Putamen (tissue), 1 donor: ENCODE results near the gene BGN.
A peak's percentile ranks its signal among the peaks of the same experiment; 100 is the strongest.

ENCODE experiments used
- DNase-seq: peaks from one replicate; pipeline ENCODE4 v3.0.0-alpha.2; 2016; ENCODE audit warnings: low spot score

BGN gene

DNA sequence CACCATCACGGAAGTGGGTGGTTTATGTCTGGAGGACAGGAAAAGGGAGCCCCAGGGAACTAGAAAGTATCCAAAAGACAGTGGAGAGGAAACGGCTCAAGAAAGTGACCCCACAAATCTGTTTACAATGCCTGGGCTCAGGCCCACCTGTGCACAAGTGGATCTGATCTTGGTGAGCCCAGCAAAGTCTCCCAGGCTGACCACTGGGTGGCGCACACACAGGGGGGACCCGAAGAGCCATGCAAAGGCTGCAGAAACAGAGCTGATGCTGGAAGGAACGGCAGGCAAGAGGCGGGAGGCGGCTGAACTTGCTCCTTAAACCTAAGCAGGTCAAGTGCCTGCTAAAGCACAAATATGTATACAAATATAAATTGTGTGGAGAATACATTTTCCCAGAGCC lies 34.0 kb upstream of the BGN start:
- DNase-seq: peak; percentile 17

DNA sequence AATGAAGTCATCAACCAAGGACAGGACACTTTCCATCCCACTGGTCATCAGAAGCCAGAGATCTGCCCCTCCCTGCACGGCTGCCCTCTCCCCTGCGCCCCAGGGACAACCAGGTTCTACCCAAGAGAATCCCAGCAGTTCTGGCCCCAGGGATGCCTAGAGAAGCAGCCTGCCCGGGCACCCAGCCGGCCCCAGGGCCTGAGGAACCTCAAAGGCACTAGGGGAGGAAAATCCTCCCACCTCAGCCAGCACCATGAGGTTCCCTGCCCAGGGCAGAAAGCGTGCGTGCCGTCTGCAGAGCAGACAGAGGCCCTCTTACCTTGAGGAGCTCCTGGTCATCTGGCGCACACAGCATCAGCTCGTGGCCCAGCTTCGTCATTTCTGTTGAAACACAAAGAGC lies 32.5 kb upstream of the BGN start:
- no peak for DNase-seq

DNA sequence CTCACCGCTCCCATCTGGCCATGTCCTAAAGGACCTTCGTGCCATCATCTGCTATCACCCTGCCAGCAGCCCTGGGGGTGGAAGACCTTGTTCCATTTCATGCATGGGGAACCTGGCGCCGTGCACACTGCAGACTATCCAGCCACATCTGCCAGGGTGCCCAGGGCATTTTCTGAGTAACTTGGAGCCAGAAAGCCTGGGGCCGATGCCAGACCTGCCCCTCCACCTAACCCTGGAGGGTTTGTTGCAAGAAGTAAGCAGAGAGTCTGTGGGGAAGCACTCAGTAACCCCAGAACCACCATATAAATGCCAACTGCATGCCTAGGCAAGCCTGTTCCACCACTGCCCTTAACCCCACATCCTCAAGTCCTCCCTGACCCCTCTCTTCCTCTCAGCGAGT lies 31.7 kb upstream of the BGN start:
- no peak for DNase-seq

DNA sequence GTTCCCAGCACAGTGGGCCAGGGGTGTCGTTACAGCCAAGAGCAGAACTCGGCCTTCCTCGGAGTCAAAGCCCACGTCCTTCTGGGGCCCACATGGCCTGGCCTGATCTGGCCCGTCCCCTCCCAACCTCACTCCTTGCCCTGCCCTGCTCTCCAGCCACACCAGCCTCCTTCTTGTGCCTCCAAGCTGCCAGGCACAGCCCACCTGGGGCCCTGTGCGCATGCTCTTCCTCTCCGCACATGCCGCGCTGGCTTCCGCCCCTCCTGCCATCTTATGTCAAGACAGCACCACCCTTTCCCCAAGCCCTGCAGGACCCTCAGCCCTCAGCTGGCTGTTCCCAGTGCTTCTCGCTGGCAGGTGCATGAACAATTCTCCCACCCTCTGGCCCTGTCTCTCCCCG lies 31.2 kb upstream of the BGN start:
- DNase-seq: no peak

DNA sequence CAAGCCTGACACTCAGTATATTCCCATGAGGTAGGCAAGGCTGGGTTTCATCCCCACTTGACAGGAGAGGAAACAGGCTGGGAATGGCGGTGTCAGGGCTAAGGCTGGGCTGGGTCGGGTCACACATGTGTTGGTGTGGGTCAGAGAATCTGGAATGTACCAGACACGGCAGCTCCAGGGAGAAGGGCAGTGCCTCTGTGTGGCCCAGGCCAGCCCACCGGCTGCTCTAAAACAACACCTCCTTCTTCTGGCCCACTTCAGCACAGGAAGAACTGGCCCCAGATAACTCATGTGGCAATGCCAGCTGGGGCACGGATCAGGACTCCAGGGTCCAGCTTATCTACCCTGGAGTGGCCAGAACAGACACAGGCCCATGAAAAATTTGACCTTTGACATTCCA lies 30.7 kb upstream of the BGN start:
- DNase-seq: no peak

DNA sequence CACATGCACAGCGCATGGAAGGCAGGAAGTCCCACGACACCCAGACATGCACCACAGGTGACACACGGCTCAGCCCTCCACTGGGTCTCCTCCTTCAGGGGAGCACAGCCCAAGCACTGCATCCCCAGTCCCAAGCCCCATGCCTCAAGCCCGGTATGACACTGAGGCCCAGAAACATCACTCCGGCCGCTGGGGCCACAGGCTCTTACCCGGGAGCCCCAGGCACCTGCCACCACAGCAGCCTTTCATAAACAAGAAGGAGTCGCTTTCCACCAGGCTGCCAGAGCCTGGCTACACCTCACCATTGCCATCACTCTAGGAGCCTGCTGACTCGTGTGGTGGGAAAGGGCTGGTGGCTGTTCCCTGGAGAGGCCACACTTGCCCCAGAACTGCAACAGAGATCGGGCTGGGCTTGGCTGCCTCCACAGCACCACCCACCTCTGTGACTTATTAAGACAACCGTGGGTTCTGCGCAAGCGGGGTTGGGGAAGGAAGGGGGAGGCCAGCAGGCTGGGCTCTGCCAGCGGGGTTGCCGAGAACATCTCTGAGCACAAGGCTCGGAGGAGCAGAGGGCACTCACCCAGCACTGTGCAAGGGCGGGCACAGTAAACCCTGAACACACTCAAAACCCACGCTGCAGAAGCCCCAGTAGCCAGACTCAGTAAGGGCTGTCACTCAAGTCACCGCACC lies 28.9 kb upstream of the BGN start:
- DNase-seq: peak; percentile 42

DNA sequence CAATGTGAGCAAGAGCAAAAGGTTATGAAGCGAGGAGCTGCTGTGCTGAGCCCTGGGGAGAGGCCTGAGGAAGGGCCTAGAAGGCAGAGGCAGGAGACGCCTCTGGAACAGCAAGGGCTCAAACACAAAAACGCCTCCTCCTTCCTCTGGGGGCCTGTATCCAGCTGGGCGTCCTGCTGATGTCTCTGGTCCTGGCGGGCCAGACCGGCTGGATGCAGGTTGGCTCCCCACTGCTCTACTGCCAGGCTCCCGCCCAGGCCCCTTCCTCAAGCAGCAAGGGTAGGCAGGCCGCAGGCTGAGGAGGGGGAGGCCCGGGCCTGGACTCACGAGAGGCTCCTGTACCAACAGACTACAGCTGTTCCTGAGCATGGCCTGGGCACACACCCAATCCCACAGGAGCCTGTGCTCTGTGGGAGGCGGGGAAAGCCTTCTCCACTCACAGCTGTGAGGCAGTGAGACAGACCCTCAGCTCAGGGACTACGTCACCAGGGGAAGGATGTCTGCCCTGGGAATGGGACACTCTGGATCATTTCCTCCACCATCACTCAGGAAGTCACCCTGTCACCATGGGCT lies 26.7 kb upstream of the BGN start:
- DNase-seq: no peak

DNA sequence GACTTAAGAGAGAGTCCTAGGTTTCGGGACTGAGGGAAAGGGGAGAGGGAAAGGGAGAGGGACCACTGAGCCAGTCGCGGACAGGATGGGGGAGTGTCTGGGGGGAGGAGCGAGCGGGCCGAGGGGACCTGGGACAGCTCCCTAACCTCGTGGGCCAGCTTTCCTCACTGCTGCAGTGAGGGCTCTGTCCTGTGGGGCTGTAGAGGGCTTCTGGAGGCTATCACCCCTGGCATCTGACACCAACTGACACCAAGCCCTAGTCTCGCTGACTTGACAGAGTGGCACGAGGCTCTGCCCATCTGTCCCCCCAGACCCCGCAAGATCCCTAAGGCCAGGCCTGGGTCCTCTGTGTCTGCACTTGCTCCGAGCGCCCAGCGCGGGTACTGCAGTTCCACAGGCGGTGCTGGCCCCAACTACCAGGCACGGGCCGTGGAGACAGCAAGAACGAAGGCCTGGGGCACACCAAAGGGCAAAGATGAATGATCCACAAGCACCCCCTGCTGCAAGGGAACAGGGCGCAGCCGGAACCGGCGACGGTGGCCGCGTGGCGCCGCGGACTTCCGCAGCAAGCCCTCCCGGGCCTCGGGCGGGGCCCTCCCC lies 24.9 kb upstream of the BGN start:
- DNase-seq: no peak

DNA sequence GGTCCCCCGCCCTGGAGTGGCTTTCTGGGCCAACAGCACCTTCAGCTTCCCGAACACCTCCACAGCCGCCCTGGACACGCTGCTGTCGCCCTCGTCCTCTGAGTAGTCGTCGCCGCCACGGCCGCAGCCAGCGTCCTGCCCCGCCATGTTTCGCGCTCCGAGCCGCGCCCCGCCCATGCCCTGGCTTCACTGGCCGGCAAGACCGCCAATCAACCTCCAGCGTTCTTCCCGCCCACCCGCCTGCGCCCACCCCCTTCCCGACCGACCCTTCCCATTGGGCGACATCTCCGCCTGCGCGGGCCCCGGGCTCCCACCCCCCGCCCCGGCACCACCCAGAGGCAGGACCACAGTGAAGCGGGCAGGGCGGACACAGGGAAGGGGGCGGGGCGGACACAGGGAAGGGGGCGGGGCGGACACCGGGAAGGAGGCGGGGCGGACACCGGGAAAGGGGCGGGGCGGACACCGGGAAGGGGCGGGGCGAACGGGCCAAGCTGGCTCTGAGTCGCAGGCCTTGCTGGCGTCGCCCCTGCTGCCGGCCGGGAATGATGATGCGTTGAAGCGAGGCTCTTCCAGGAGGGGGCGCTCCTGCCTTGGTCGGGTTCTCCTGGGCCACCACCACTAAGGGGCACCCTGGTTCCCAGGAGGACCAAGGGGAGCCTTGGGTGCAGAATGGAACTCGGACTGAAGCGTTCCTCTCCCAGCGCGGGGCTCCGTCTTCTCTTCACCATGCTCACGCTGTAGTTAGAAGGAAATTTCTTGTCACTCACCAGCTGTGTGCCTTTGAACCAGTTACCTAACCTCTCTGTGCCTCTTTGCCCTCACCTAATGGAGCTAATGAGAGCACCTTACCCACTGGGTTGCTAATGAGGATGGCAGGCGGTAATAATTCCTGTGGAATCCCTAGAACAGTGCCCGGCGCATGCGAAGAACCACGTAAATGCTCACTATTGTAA lies 24.1 kb upstream of the BGN start, which contains the start of gene HAUS7:
Gene HAUS7 (minus strand): TSS at position 166 of the 953 bp plus-strand sequence. CDS start 19 bp downstream, at position 147.
- DNase-seq: peak; percentile 89

DNA sequence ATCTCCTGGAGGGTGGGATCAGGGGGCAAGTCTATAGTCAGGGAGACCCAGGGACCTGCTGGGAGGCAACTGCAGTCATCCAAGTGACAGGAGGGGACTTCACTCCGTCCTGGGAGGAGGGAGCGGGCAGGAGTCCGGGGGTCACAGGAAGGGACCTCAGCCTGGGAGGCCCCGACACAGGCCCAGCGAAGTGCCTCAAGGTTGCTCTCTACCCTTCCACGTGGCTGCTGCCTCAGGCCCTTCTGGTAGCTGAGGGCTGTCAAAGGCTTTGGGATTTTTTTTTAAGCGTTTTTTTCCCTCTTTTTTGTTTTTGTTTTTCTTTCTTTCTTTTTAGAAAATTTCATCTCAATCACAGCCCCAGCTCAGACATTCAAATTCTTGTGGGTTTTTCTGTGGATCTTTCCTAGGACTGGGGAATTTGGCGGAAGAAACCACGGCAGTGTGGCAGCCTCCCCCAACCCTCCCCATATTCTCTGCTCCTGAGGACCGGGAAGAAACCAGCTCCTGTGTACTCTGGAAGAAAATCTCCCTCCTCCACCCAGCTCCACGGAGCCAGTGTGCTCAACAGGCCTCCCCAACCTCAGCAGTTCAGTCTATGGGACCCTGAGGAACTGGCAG lies 23.0 kb upstream of the BGN start:
- DNase-seq: no peak

DNA sequence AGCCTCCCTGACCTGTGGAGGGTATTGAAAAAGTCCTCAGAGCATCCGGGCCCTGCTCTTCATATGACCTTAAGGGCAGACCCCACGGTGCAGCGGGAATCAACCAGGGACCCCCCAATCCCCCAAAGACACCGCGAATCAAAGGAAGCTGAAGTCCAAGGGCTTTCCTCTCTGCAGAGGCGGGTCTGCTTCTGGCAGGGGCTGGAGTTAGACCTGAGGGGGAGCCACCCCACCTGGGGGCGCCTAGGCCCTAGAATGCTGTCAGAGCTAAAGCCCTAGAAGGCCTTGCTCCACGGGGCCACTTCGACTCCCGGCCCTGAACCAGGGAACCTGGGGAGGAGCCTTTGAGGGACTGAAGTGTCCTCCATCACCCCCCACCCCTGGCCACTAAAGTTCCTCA lies 21.7 kb upstream of the BGN start:
- DNase-seq: no peak

DNA sequence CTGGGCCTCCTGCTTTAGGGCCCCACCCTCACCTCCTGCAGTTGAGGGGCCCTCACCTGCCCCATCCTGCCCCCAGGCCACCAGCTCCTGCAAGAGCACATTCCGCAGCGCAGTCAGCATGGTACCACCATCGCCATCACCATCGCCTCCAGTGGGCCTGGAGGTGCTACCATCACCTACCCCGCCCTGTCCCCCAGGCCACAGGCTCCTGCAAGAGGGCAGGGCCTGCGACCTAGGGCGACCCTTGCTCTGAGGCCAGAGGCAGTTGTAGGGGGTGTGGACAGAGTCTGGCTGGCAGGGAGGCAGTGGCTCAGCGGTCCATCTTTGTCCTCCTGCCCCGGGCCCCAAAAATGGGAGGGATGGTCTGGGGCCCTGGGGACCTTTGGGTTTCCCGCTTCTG lies 20.5 kb upstream of the BGN start:
- DNase-seq: no peak

DNA sequence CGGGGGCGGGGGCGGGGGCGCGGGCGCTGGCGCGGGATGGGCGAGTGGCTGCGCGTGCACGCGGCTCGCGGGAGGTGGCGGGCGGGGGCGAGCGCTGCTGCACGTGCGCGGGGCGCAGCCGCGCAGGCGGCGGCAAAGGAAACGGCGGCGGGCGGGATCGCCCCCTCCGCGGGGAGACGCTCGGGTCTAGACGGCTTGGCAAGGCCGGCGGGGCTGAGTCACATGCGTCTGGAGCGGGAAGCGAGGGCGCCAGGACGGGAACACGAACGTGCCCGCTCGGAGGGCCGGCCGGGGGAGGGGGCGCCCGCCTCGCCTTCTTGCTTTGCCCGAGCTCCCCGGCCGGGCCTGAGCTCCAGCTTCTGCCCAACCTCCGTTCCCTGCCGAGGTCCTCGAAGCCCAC lies 20.1 kb upstream of the BGN start:
- DNase-seq: no peak

DNA sequence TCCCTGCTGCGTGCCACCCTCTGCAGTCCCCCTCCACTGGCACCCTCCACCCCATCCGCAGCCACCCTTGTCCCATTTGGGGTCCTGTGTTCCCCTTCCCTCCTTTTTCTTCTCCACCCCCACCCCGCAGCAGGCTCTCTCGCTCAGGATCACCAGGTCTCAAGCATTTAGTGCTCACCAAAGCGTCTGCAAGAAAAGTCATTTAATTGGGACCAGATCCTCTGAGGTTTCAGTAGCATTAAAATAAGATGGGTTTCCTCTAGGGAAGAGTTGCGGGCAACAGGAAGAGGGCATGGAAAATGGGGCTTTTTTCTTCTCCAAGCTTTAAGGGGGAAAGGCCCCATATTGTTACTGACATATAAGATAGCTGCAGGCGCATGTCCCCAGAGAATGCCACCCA lies 19.5 kb upstream of the BGN start:
- no peak for DNase-seq

DNA sequence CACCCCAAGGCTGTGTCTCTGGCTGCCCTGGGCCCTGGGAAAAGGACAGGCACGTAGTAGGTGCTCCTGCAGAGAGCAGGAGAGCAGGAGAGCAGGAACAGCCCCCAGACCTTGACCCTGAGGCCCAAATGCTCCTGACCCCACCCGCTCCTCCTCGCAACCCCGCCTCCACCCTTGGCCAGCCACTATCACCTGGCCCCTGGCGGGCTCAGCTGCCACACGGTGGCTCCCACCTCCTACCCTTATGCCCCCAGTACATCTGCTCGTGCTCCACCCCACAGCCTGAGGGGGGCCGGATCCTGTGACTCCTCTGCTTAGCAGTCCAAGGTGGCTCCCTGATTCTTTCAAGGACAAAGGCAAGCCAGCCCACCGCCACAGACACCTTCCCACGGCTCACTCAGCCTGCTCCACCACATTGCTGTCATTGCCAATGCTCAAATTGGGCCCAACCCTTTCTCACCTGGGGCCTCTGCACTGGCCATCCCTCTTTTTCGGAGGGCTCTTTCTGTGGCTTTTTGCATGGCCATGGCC lies 19.0 kb upstream of the BGN start:
- no peak for DNase-seq

DNA sequence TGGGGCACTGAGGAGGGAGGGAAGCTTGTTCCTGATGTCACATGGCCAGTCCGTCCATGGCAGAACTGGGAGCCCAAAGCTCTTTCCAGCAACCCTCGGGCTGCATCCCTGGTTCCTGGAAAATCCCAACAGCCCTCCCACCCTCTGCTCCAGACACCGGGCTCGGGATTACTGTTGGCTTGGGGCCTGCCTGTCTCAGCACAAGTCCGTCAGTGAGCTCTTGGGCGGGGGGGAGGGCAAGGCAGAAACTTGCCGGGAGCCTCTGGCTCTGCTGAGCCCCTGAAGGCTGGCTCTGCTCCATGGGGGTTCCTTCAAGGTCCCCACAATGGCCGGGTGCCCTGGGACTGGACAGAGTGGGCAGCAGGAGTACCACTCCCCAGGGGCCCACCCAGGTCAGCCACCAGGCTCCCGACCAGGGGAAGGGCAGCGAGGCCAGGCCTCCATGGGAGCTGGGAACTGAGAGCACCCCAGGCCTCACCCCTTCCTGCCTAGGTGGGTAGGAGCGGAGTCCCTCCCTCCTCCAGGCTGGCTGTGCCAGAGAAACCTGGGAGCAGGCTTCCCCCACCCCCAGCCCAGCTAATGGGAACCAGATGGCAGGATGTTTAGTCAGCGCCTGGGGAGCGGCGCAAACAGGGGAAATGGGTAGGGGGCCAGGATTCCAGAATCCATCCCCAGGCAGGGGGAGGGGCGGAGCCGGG lies 18.0 kb upstream of the BGN start:
- no peak for DNase-seq

DNA sequence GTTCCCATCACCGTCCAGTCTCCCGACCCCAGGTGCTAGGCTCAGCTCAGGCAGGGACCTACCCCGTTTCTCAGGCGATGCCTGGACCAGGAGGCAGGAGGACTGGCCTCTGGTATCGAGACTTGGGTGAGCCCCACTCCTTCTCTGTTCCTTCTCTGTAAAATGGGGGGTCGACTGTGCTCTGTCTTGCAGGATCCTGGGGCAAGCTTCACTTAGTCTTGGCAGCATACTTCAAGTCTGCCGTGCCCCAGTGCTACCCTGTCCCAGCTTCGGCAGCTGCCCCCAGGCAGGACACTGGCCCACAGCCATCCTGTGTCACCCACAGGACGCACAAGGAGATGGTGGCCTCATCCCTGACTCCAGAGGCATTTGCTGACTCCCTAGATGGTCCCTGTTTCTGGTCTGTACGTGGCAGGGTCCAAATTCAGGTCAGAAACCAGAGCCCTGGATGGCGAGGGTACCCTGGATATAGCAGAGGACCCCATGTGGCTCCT lies 17.4 kb upstream of the BGN start:
- no peak for DNase-seq

DNA sequence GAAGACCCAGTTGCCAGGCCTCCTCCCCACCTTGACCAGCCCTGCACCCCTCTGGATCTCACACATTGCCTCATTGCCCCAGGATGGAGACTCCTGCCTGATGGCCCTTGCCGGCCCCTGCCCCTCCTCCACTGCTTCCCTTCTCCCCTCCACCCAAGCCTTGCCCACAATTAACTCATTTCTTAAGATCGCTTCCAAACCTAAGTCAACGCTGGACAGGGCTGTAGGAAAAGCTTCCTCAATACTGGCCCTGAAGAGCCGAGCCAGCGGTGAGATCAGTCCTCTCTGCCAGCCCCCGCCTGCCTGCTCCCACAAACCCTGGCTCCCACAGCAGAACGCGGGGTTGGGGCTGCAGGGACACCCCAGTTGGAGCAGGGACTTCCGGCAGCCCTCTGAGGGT lies 16.9 kb upstream of the BGN start:
- DNase-seq: no peak

DNA sequence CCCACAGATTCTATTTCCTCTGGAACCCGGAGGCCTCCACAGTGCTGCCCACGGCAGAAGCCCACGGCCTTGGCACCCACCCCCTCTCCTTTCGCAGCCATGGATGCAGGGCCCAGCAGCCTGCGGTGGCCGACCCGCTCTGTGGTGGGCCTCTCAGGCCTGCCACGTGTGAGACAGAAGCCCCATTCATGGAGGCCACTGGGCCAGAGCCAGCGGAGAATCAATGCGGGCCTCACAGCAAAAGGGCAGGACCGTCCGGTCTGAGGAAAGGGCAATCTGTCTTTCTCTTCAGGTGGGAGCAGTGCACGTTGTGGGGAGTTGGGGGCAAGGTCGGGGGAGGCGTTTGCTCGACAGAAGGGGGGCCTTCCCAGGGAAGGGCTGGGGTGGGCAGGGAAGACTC lies 16.0 kb upstream of the BGN start:
- no peak for DNase-seq

DNA sequence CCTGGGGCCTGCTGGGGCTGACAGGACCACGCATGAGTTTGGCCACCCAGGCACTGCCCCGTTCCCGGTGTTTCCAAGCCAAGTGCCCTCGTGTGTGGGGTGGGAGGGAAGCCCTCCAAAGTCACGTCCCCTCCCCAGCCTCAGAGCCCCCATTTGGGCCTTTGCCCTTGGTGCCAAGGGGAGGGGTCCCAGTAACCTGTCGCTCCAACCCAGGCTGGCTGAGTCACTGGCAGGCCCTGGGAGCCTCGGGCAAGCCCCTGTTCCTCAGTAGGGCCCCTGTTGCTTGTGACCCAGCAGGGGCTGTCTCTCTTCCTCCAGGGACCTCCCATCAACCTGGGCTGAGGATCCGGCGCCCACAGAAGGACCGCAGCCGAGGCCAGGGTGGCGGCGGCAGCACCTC lies 13.7 kb upstream of the BGN start:
- no peak for DNase-seq

DNA sequence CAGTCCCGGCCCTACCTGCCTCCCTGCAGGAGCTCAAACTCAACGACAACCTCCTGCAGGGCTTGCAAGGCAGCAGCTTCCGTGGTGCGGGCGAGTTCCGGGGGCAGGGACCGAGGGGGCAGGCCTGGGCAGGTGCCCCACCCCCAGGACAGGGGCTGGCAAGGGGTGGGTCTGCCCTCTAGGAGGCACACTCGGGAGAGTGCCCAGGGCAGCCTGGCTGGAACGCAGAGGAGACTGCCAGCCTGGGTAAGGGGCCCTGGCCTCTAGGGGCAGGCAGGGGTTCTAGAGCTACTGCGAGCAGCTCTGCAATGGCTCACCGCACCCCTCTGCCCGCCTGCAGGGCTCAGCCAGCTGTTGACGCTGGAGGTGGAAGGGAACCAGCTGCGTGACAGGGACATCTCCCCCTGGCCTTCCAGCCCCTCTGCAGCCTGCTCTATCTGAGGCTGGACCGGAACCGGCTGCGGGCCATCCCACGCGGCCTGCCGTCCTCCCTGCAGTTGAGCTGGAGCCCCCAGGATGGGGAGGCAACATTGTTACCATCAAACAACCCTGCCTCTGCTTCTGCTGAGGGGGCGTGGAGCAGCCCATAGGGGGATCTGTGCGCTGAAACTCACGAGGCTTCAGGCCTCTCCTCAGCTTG lies 12.3 kb upstream of the BGN start:
- DNase-seq: no peak
